Stimulated activated CD8-positive, alpha-beta memory T cell treated with anti-CD3 and anti-CD28 coated beads, Interleukin-2, amount 100 ng/mL, for 1 hour (primary cell): ENCODE results near the gene MEF2B.

ENCODE experiments used
- DNase-seq, 2 donors: peaks; one replicate each; pipeline ENCODE4 v3.0.0-alpha.2; 2020; ENCODE audit warnings: low read depth in 2 of 2

The MEF2B gene

GRCh38 chr19:19098703-19099632 is 71.1 kb downstream of the MEF2B start:
- DNase-seq = no peak

- DNase-seq = no peak
Observed at GRCh38 chr19:19098084-19098702, 71.9 kb downstream of the MEF2B start.

- no peak for DNase-seq
Observed at GRCh38 chr19:19096641-19097627, 73.1 kb downstream of the MEF2B start.

- DNase-seq = no peak
Observed at GRCh38 chr19:19095691-19096090, 74.4 kb downstream of the MEF2B start.
